HepG2 (cell line): ENCODE data around the gene CHN2. TPM values are rescaled to one million over a fixed set of nuclear protein-coding genes. Genes with fewer than 3 reads are reported as not detected.

Experiments used
- BCLAF1 ChIP-seq: fragments of 450-650 bp; IDR thresholded peaks from 2 replicates; pipeline ENCODE4 v1.6.1; 2017; ENCODE audit warnings: mild to moderate bottlenecking
- CEBPB ChIP-seq: IDR thresholded peaks from 2 replicates; pipeline ENCODE4 v1.6.1; 2011; ENCODE audit warnings: low read depth, low read length, improper control_type of control experiment, borderline replicate concordance
- HNF4A ChIP-seq: sonication (generic); formaldehyde crosslinking; IDR thresholded peaks from 2 replicates; pipeline ENCODE4 v1.4.0; 2020; ENCODE audit warnings: missing genetic modification reagents
- HOXD1 ChIP-seq: sonication (generic); formaldehyde crosslinking; IDR thresholded peaks from 2 replicates; pipeline ENCODE4 v1.5.0; 2020; ENCODE audit warnings: missing genetic modification reagents
- KLF6 ChIP-seq: IDR thresholded peaks from 2 replicates; pipeline ENCODE4 v1.8.0; 2016; ENCODE audit warnings: missing biosample characterization, missing genetic modification reagents
- PRPF4 ChIP-seq: fragments of 200-400 bp; formaldehyde crosslinking; IDR thresholded peaks from 2 replicates; pipeline ENCODE4 v1.6.1; 2016; ENCODE audit warnings: low read length, low read depth; ENCODE audit not compliant: poor library complexity, severe bottlenecking
- SOX5 ChIP-seq: IDR thresholded peaks from 2 replicates; pipeline ENCODE4 v1.6.1; 2016; ENCODE audit warnings: borderline replicate concordance
- TAF15 ChIP-seq: fragments of 200-400 bp; formaldehyde crosslinking; IDR thresholded peaks from one replicate; pipeline ENCODE4 v1.6.1; 2018; ENCODE audit warnings: mild to moderate bottlenecking, low read depth, low read length; ENCODE audit not compliant: poor library complexity, severe bottlenecking
- ZNF407 ChIP-seq: sonication (generic); formaldehyde crosslinking; IDR thresholded peaks from one replicate; pipeline ENCODE4 v1.5.1; 2020; ENCODE audit warnings: mild to moderate bottlenecking, missing genetic modification reagents; ENCODE audit errors: not compliant biosample characterization
- polyA plus RNA-seq, 8 experiments: library from polyadenylated mRNA; depleted of rRNA in 3 of 8; stranded (reverse) in 7 of 8; unstranded in 1 of 8; fragments of >200 nt; fragmentation: Illumina TruSeq in 4 of 8; extraction: Trizol in 4 of 8; gene quantifications; 2 replicates each; pipeline versions ENCODE4 v1.2.1 to v1.2.3, GENCODE V29; 2011 to 2016; ENCODE audit warnings: low read depth in 4 of 8, missing spikeins in 1 of 8, mixed read lengths in 1 of 8; ENCODE audit not compliant: insufficient read depth in 1 of 8
- total RNA-seq, 5 experiments: library from RNA; depleted of rRNA; stranded (reverse); fragments of >200 nt; fragmentation: Illumina TruSeq; extraction: Trizol; gene quantifications; 2 replicates each; pipeline ENCODE4 v1.2.3, GENCODE V29; 2016; ENCODE audit warnings: low read depth in 1 of 5
- TF ChIP-seq, protein P1 (sequence below): sonication (generic); formaldehyde crosslinking; IDR thresholded peaks from 2 replicates; pipeline ENCODE4 v1.5.1; 2020; ENCODE audit warnings: mild to moderate bottlenecking, missing genetic modification reagents, borderline replicate concordance
- TF ChIP-seq, protein P2 (sequence below): sonication (generic); formaldehyde crosslinking; conservative IDR thresholded peaks from 2 replicates; pipeline ENCODE4 v1.4.0; 2020; ENCODE audit warnings: missing genetic modification reagents

The CHN2 gene
- total and polyA plus RNA-seq, 2 of the 13 experiments (the other 11 are each of a cell fraction or from before 2014, with no cell fraction given): 23.5 to 30.5 TPM

DNA sequence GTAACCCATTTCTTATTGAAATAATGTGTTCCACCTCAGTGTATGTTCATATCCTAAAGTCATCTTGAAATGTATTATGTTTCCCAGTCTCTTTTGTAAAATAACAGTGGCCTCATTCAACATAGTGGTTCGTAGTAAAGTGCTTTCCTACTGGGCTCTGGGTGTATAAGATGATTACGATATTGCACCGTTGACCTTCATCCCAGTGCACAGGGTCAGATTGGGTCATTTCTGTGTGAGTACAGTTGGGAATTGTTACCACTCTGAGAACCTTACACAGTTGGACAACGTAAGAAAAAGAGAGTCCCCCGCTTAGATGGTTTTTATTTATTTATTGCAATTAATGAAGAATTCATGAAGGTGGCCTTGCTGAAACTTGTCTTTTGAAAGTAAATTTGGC, 135.6 kb downstream of the CHN2 start (continued):
- no peak for TF ChIP-seq ZNF407 (CRISPR knock-in tag)
- TF ChIP-seq, protein P1, sequence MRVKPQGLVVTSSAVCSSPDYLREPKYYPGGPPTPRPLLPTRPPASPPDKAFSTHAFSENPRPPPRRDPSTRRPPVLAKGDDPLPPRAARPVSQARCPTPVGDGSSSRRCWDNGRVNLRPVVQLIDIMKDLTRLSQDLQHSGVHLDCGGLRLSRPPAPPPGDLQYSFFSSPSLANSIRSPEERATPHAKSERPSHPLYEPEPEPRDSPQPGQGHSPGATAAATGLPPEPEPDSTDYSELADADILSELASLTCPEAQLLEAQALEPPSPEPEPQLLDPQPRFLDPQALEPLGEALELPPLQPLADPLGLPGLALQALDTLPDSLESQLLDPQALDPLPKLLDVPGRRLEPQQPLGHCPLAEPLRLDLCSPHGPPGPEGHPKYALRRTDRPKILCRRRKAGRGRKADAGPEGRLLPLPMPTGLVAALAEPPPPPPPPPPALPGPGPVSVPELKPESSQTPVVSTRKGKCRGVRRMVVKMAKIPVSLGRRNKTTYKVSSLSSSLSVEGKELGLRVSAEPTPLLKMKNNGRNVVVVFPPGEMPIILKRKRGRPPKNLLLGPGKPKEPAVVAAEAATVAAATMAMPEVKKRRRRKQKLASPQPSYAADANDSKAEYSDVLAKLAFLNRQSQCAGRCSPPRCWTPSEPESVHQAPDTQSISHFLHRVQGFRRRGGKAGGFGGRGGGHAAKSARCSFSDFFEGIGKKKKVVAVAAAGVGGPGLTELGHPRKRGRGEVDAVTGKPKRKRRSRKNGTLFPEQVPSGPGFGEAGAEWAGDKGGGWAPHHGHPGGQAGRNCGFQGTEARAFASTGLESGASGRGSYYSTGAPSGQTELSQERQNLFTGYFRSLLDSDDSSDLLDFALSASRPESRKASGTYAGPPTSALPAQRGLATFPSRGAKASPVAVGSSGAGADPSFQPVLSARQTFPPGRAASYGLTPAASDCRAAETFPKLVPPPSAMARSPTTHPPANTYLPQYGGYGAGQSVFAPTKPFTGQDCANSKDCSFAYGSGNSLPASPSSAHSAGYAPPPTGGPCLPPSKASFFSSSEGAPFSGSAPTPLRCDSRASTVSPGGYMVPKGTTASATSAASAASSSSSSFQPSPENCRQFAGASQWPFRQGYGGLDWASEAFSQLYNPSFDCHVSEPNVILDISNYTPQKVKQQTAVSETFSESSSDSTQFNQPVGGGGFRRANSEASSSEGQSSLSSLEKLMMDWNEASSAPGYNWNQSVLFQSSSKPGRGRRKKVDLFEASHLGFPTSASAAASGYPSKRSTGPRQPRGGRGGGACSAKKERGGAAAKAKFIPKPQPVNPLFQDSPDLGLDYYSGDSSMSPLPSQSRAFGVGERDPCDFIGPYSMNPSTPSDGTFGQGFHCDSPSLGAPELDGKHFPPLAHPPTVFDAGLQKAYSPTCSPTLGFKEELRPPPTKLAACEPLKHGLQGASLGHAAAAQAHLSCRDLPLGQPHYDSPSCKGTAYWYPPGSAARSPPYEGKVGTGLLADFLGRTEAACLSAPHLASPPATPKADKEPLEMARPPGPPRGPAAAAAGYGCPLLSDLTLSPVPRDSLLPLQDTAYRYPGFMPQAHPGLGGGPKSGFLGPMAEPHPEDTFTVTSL (CRISPR knock-in tag): peak; percentile 63; the same call in 1 of the 2 replicates
- no peak for TF ChIP-seq PRPF4
- TF ChIP-seq, protein P2, sequence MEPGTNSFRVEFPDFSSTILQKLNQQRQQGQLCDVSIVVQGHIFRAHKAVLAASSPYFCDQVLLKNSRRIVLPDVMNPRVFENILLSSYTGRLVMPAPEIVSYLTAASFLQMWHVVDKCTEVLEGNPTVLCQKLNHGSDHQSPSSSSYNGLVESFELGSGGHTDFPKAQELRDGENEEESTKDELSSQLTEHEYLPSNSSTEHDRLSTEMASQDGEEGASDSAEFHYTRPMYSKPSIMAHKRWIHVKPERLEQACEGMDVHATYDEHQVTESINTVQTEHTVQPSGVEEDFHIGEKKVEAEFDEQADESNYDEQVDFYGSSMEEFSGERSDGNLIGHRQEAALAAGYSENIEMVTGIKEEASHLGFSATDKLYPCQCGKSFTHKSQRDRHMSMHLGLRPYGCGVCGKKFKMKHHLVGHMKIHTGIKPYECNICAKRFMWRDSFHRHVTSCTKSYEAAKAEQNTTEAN: 0 out of 2 replicates have a peak, but pooled peaks have one; percentile 9
- peak; percentile 73; the same call in 1 of the 2 replicates for TF ChIP-seq CEBPB
- no peak for TF ChIP-seq HOXD1 (CRISPR knock-in tag)
- TF ChIP-seq KLF6 (CRISPR knock-in tag): no peak
- TF ChIP-seq HNF4A (CRISPR knock-in tag): peak; percentile 81
- no peak for TF ChIP-seq TAF15
- no peak for TF ChIP-seq BCLAF1
- TF ChIP-seq SOX5 (CRISPR knock-in tag): peak; percentile 52; the same call in 1 of the 2 replicates
